H1 (cell line): ENCODE data around the gene SKIC3. TPM values are rescaled to one million over a fixed set of nuclear protein-coding genes. Genes with fewer than 3 reads are reported as not detected.

ENCODE experiments used
- CTCF ChIA-PET: fragments of 300-600 bp; sonication (Branson Sonifier 250); formaldehyde crosslinking; loops from one replicate; lab custom pipeline; 2021; ENCODE audit not compliant: partially characterized antibody; lab: Charles Lee
- POLR2A ChIA-PET: fragments of 300-600 bp; sonication (Branson Sonifier 250); formaldehyde crosslinking; loops from one replicate; lab custom pipeline; 2021; ENCODE audit warnings: inconsistent platforms; ENCODE audit not compliant: partially characterized antibody; lab: Charles Lee
- DNase-seq, 2 experiments: peaks; one replicate each; pipeline versions ENCODE4 v3.0.0 to v3.0.0-alpha.2; 2010 to 2022; ENCODE audit warnings: low spot score in 2 of 2, low read depth in 1 of 2, mixed read lengths in 1 of 2
- FAIRE-seq: peaks from 2 replicates; lab custom pipeline; 2011; peaks lifted over from hg19 to GRCh38; lab: Jason Lieb, UNC
- H2AFZ ChIP-seq: 2 replicates; pipeline ENCODE4 v1.8.1; 2012; ENCODE audit warnings: low read length, inconsistent platforms
- H2AK5ac ChIP-seq: 2 replicates; pipeline ENCODE4 v1.6.1; 2013; ENCODE audit warnings: low read depth, low read length
- H2BK120ac ChIP-seq: replicated peaks from 2 replicates; pipeline ENCODE3; 2013; ENCODE audit warnings: low read depth, low read length, inconsistent platforms
- H2BK12ac ChIP-seq: 2 replicates; pipeline ENCODE4 v1.6.1; 2013; ENCODE audit warnings: low read depth, low read length
- H2BK15ac ChIP-seq: 2 replicates; pipeline ENCODE4 v1.6.1; 2013; ENCODE audit warnings: low read length
- H2BK20ac ChIP-seq: 2 replicates; pipeline ENCODE4 v1.6.1; 2013; ENCODE audit warnings: low read length
- H2BK5ac ChIP-seq: 2 replicates; pipeline ENCODE4 v1.6.1; 2013; ENCODE audit warnings: low read depth, low read length
- H3K14ac ChIP-seq: 2 replicates; pipeline ENCODE4 v1.6.1; 2013; ENCODE audit warnings: inconsistent platforms; ENCODE audit not compliant: insufficient read length
- H3K18ac ChIP-seq: 2 replicates; pipeline ENCODE4 v1.6.1; 2013; ENCODE audit warnings: low read length; ENCODE audit errors: extremely low read depth
- H3K23ac ChIP-seq: 2 replicates; pipeline ENCODE4 v1.6.1; 2013; ENCODE audit warnings: inconsistent platforms; ENCODE audit not compliant: insufficient read length
- H3K23me2 ChIP-seq: 2 replicates; pipeline ENCODE4 v1.6.1; 2013; ENCODE audit warnings: low read depth, low read length
- H3K27ac ChIP-seq: 2 replicates; pipeline ENCODE4 v1.6.1; 2011; ENCODE audit warnings: low read depth, low read length, inconsistent platforms
- H3K27me3 ChIP-seq, 4 experiments: replicated peaks in 1 of 4; 1 replicate in 1 of 4; 2 replicates in 3 of 4; pipeline versions ENCODE4 v1.6.1 to v1.8.1; 2011 to 2013; ENCODE audit warnings: low read length in 3 of 4, mild to moderate bottlenecking in 3 of 4, inconsistent platforms in 2 of 4, mixed read lengths in 2 of 4, moderate library complexity in 1 of 4; ENCODE audit not compliant: control insufficient read depth in 3 of 4, insufficient read depth in 3 of 4; ENCODE audit errors: extremely low read depth in 1 of 4
- H3K36me3 ChIP-seq, 4 experiments: 2 replicates each; pipeline versions ENCODE4 v1.6.1 to v1.8.1; 2011 to 2013; ENCODE audit warnings: mild to moderate bottlenecking in 4 of 4, low read length in 3 of 4, moderate library complexity in 2 of 4, control low read depth in 1 of 4, inconsistent platforms in 1 of 4; ENCODE audit not compliant: insufficient read depth in 4 of 4, control insufficient read depth in 2 of 4
- H3K4ac ChIP-seq: replicated peaks from 2 replicates; pipeline ENCODE3; 2013; ENCODE audit warnings: low read length, low read depth, mixed read lengths, inconsistent platforms; ENCODE audit not compliant: insufficient read length
- H3K4me1 ChIP-seq, 4 experiments: replicated peaks in 1 of 4; 1 replicate in 1 of 4; 2 replicates in 3 of 4; pipeline versions ENCODE4 v1.6.1 to v1.8.1; 2011 to 2013; ENCODE audit warnings: low read length in 3 of 4, inconsistent platforms in 2 of 4, mixed read lengths in 1 of 4; ENCODE audit not compliant: insufficient read depth in 4 of 4, control insufficient read depth in 3 of 4
- H3K4me2 ChIP-seq, 2 experiments: 2 replicates each; pipeline versions ENCODE4 v1.6.1 to v1.8.1; 2011 to 2013; ENCODE audit warnings: low read depth in 2 of 2, low read length in 2 of 2, control low read depth in 1 of 2, inconsistent platforms in 1 of 2, mild to moderate bottlenecking in 1 of 2; ENCODE audit not compliant: insufficient read depth in 1 of 2
- H3K4me3 ChIP-seq, 4 experiments: fragments of 200-600, 300-600 bp in 1 of 4; sonication (generic), shearing (Covaris generic), sonication (Bioruptor Twin) in 1 of 4; 2 replicates each; pipeline versions ENCODE4 v1.5.1 to v1.8.1; 2011 to 2016; ENCODE audit warnings: low read length in 4 of 4, low read depth in 3 of 4, control low read depth in 2 of 4, inconsistent platforms in 2 of 4, mild to moderate bottlenecking in 2 of 4, mixed read lengths in 1 of 4, moderate library complexity in 1 of 4; ENCODE audit not compliant: insufficient read depth in 2 of 4; ENCODE audit errors: extremely low read depth in 1 of 4
- H3K56ac ChIP-seq: replicated peaks from 2 replicates; pipeline ENCODE3; 2013; ENCODE audit warnings: low read depth, mild to moderate bottlenecking, mixed read lengths, low read length, inconsistent platforms; ENCODE audit not compliant: insufficient read length
- H3K79me1 ChIP-seq: 2 replicates; pipeline ENCODE4 v1.6.1; 2013; ENCODE audit warnings: low read depth, low read length, control low read depth
- H3K79me2 ChIP-seq, 2 experiments: 2 replicates each; pipeline versions ENCODE4 v1.6.1 to v1.8.1; 2012 to 2013; ENCODE audit warnings: low read length in 2 of 2, mild to moderate bottlenecking in 2 of 2, inconsistent platforms in 1 of 2; ENCODE audit not compliant: insufficient read depth in 2 of 2, control insufficient read depth in 1 of 2
- H3K9ac ChIP-seq, 4 experiments: replicated peaks in 1 of 4; 1 replicate in 1 of 4; 2 replicates in 3 of 4; pipeline versions ENCODE4 v1.6.1 to v1.8.1; 2011 to 2013; ENCODE audit warnings: low read depth in 3 of 4, low read length in 3 of 4, control low read depth in 2 of 4, mild to moderate bottlenecking in 2 of 4, moderate library complexity in 2 of 4, inconsistent platforms in 1 of 4; ENCODE audit errors: extremely low read depth in 1 of 4
- H3K9me3 ChIP-seq, 2 experiments: 2 replicates each; pipeline versions ENCODE4 v1.6.1 to v1.8.1; 2012 to 2013; ENCODE audit warnings: mild to moderate bottlenecking in 2 of 2, moderate library complexity in 2 of 2, control low read depth in 1 of 2, inconsistent platforms in 1 of 2, low read depth in 1 of 2, low read length in 1 of 2, mixed read lengths in 1 of 2; ENCODE audit not compliant: insufficient read depth in 2 of 2
- H4K20me1 ChIP-seq, 2 experiments: replicated peaks in 1 of 2; 2 replicates each; pipeline versions ENCODE3 to v1.8.1; 2011 to 2013; ENCODE audit warnings: inconsistent platforms in 2 of 2, low read length in 2 of 2, mild to moderate bottlenecking in 1 of 2; ENCODE audit not compliant: insufficient read depth in 2 of 2, control insufficient read depth in 1 of 2
- H4K5ac ChIP-seq: 2 replicates; pipeline ENCODE4 v1.6.1; 2013; ENCODE audit warnings: low read length, low read depth, mixed read lengths, inconsistent platforms; ENCODE audit not compliant: insufficient read length
- H4K8ac ChIP-seq: 2 replicates; pipeline ENCODE4 v1.8.0; 2013; ENCODE audit warnings: mild to moderate bottlenecking, moderate library complexity, low read length, inconsistent platforms; ENCODE audit not compliant: insufficient read depth; ENCODE audit errors: extremely low read depth
- H4K91ac ChIP-seq: replicated peaks from 2 replicates; pipeline ENCODE3; 2013; ENCODE audit warnings: low read length, mixed read lengths, inconsistent platforms; ENCODE audit not compliant: insufficient read length
- ASH2L ChIP-seq: fragments of 200-600, 300-600 bp; sonication (generic); IDR thresholded peaks from one replicate; pipeline ENCODE4 v1.7.1; 2017; ENCODE audit warnings: low read length
- CBX5 ChIP-seq: fragments of 300-800, 300-1000 bp; sonication (generic); IDR thresholded peaks from 2 replicates; pipeline ENCODE4 v1.7.1; 2016; ENCODE audit warnings: antibody characterized with exemption, low read length, low read depth
- CBX8 ChIP-seq: fragments of 300-800, 300-1000 bp; sonication (generic); IDR thresholded peaks from 2 replicates; pipeline ENCODE4 v1.7.1; 2016; ENCODE audit warnings: low read depth, low read length, borderline replicate concordance
- CREB1 ChIP-seq: IDR thresholded peaks from 2 replicates; pipeline ENCODE4 v1.6.1; 2012; ENCODE audit warnings: inconsistent platforms
- GABPA ChIP-seq: IDR thresholded peaks from 2 replicates; pipeline ENCODE4 v1.6.1; 2011; ENCODE audit warnings: mild to moderate bottlenecking, low read length, moderate library complexity, borderline replicate concordance; ENCODE audit not compliant: insufficient read depth
- GTF2F1 ChIP-seq: IDR thresholded peaks from 2 replicates; pipeline ENCODE4 v1.6.1; 2012; ENCODE audit warnings: low read depth, low read length, improper control_type of control experiment, borderline replicate concordance
- JUN ChIP-seq: IDR thresholded peaks from 2 replicates; pipeline ENCODE4 v1.6.1; 2011; ENCODE audit warnings: low read depth, mild to moderate bottlenecking, improper control_type of control experiment, low read length
- KDM4A ChIP-seq: IDR thresholded peaks from one replicate; pipeline ENCODE4 v1.7.1; 2012; ENCODE audit warnings: low read depth, mild to moderate bottlenecking, moderate library complexity, low read length, inconsistent platforms; ENCODE audit not compliant: severe bottlenecking
- KDM5A ChIP-seq: fragments of 200-600 bp; IDR thresholded peaks from 2 replicates; pipeline ENCODE4 v1.7.1; 2012; ENCODE audit warnings: mild to moderate bottlenecking, low read length, inconsistent platforms, mixed read lengths
- POLR2AphosphoS5 ChIP-seq: IDR thresholded peaks from 2 replicates; pipeline ENCODE4 v1.6.1; 2011; ENCODE audit warnings: low read depth, low read length
- SP2 ChIP-seq: IDR thresholded peaks from 2 replicates; pipeline ENCODE4 v1.6.1; 2012; ENCODE audit warnings: mild to moderate bottlenecking, low read length, inconsistent platforms
- SRF ChIP-seq: IDR thresholded peaks from 2 replicates; pipeline ENCODE4 v1.6.1; 2011; ENCODE audit warnings: mild to moderate bottlenecking, low read depth, low read length, moderate library complexity
- TAF7 ChIP-seq: optimal IDR thresholded peaks from 2 replicates; pipeline ENCODE3; 2011; ENCODE audit warnings: low read depth, mild to moderate bottlenecking, inconsistent platforms, low read length, moderate library complexity, borderline replicate concordance
- WGBS, 2 experiments: shearing (Covaris generic) in 1 of 2; methylation state at CpG; one replicate each; pipeline versions ENCODE4 v1.1.6 to v1.1.7; 2013 to 2015; ENCODE audit warnings: low lambda C conversion rate in 2 of 2, mixed read lengths in 2 of 2, inconsistent platforms in 1 of 2, low coverage in 1 of 2, missing lambda C conversion rate in 1 of 2; ENCODE audit not compliant: insufficient replicate concordance in 2 of 2, insufficient coverage in 1 of 2, insufficient read length in 1 of 2; ENCODE audit errors: extremely low coverage in 1 of 2, missing lambda C conversion rate in 1 of 2; 5-methylcytosine and 5-hydroxymethylcytosine counted together
- polyA plus RNA-seq, 7 experiments: library from polyadenylated mRNA; depleted of rRNA in 3 of 7; stranded (reverse) in 5 of 7; unstranded in 2 of 7; fragments of >200 nt in 5 of 7; fragments of 200-250 nt in 2 of 7; gene quantifications; 1 replicate in 5 of 7; 2 replicates in 1 of 7; 4 replicates in 1 of 7; pipeline versions ENCODE4 v1.2.1 to v1.2.3, GENCODE V29; 2011 to 2013; ENCODE audit warnings: missing spikeins in 2 of 7, mixed read lengths in 2 of 7
- total RNA-seq: library from RNA; stranded (reverse); fragmentation: NEBNext Ultra II Directional; extraction: Animal tissue kit (Norgen Biotek cat#: 25700); gene quantifications from 2 replicates; pipeline ENCODE4 v1.2.1, GENCODE V29; 2021
- TF ChIP-seq, protein P1 (sequence below): IDR thresholded peaks from 2 replicates; pipeline ENCODE4 v1.6.1; 2011; ENCODE audit warnings: low read depth, mild to moderate bottlenecking, low read length; ENCODE audit not compliant: insufficient read depth

SKIC3 gene
- total and polyA plus RNA-seq, 2 of the 8 experiments (the other 6 are each of a cell fraction or from before 2014, with no cell fraction given), result 13.7 to 53.7 TPM

DNA sequence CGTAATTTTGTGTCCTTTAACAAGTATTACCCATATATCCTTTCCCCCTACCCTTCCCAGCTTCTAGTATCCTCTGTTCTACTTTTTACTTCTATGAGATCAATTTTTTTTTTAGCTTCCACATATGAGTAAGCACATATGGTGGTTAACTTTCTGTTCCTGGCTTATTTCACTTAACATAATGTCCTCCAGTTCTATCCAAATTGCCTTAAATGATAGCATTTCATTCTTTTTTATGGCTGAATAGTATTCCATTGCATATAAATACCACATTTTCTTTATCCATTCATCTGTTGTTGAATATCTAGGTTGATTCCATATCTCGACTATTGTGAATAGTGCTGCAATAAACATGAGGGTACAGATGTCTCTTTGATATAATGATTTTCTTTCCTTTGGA lies 36.4 kb downstream of the SKIC3 start:
- H3K27ac ChIP-seq, result no peak overlapping the region
- no peak overlapping the region for H2AK5ac ChIP-seq
- H2BK5ac ChIP-seq, result no peak overlapping the region
- POLR2A ChIA-PET, result no interaction called here
- no peak overlapping the region for H2BK12ac ChIP-seq
- H2BK20ac ChIP-seq, result no peak overlapping the region
- H3K9ac ChIP-seq, result no peak overlapping the region
- 94% methylated on average over 2 of the region's 2 CpGs; no CpG with 5 or more reads in 1 of the 2 experiments for WGBS, 2 experiments
- no peak overlapping the region for H3K4me2 ChIP-seq
- H3K18ac ChIP-seq, result no peak overlapping the region
- no peaks in the 10 kb centered on the region for H3K9me3 ChIP-seq
- H3K14ac ChIP-seq, result no peak overlapping the region
- H3K4ac ChIP-seq, result no peak overlapping the region
- peaks cover 0 to 69% (median 21%) of the 10 kb centered on the region in 4 experiments; a peak in 7 of 8 replicates for H3K36me3 ChIP-seq
- DNase-seq (no peak), FAIRE-seq (no peak)
- H3K23ac ChIP-seq, result no peak overlapping the region
- no peaks in the 10 kb centered on the region for H3K79me1 ChIP-seq
- H4K5ac ChIP-seq, result no peak overlapping the region
- no peak overlapping the region for H2BK120ac ChIP-seq
- CTCF ChIA-PET, result interaction anchor here (0.6 kb wide), 1 partner anchor 14 kb away, joined by 3 read pairs; no protein-coding TSS in a partner anchor
- no peaks in the 10 kb centered on the region for H3K79me2 ChIP-seq
- H4K91ac ChIP-seq, result no peak overlapping the region
- H2AFZ ChIP-seq, result no peak overlapping the region
- H3K4me3 ChIP-seq, result no peak overlapping the region
- H2BK15ac ChIP-seq, result no peak overlapping the region
- H3K56ac ChIP-seq, result no peak overlapping the region
- no peaks in the 10 kb centered on the region for H4K20me1 ChIP-seq
- H3K27me3 ChIP-seq, result peaks cover 0 to 1% (median 0%) of the 10 kb centered on the region in 4 experiments; a peak in 1 of 7 replicates
- no peaks in the 10 kb centered on the region for H3K23me2 ChIP-seq
- no peaks in the 10 kb centered on the region for H3K4me1 ChIP-seq
- no peak overlapping the region for H4K8ac ChIP-seq
- TF ChIP-seq, protein P1, sequence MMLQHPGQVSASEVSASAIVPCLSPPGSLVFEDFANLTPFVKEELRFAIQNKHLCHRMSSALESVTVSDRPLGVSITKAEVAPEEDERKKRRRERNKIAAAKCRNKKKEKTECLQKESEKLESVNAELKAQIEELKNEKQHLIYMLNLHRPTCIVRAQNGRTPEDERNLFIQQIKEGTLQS, result no peak
- TF ChIP-seq KDM4A, result no peak
- no peak for TF ChIP-seq CBX5
- no peak for TF ChIP-seq JUN
- TF ChIP-seq SRF, result no peak
- no peak for TF ChIP-seq TAF7
- no peak for TF ChIP-seq CREB1
- no peak for TF ChIP-seq SP2
- TF ChIP-seq GTF2F1, result no peak
- no peak for TF ChIP-seq GABPA
- TF ChIP-seq KDM5A, result no peak
- TF ChIP-seq ASH2L, result no peak
- TF ChIP-seq CBX8, result no peak
- no peak for TF ChIP-seq POLR2AphosphoS5
